ENCODE measurements around the gene TBC1D23. TPM values are rescaled to one million over a fixed set of nuclear protein-coding genes. Genes with fewer than 3 reads are reported as not detected.

Gene TBC1D23
- total and polyA plus RNA-seq, 9 of the 15 experiments (the other 6 are each of a cell fraction or from before 2014, with no cell fraction given) = 23.4 to 85.8 (median 43.7) TPM

DNA sequence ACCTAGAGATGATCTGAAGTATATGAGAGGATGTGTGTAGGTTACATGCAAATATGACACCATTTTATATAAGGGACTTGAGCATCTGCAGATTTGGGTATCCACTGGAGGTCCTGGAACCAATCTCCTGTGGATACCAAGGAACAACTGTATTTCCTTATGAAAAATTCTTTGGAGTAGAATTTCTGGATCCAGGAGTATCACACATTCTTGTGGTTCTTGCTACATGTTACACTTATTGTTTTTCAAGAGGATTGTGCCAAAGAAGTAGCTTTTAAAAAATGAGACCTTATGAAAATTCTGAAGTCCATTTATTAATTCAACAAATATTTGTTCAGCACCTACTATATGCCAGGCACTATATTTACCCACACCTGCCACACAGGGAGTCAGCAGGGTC, 15.7 kb upstream of the TBC1D23 start:
- ATAC-seq (no peak), DNase-seq (ENCODE audit: extremely low read depth in 1 of 4, low spot score in 3 of 4) (no peak), FAIRE-seq (no peak)
- TF ChIP-seq MCM3 (IDR thresholded peaks at IDR 0.05) (no peak), NR3C1 (CRISPR knock-in tag; IDR thresholded peaks at IDR 0.05) (no peak), GTF2E2 (tag; IDR thresholded peaks at IDR 0.05) (no peak), HCFC1 (IDR thresholded peaks at IDR 0.05; ENCODE audit: low read depth, low read length) (no peak), ZFPM2 (CRISPR knock-in tag; IDR thresholded peaks at IDR 0.05) (no peak), PHF20 (IDR thresholded peaks at IDR 0.05; ENCODE audit: partially characterized antibody) (no peak), ZNF311 (CRISPR knock-in tag; IDR thresholded peaks at IDR 0.05) (no peak)
- in situ Hi-C loops (cut with MboI) (no loop called here), intact Hi-C loops (cut with micrococcal nuclease) (no loop called here)
- BruUV-seq (replicated peaks) = no TSS peak
- Histone ChIP-seq H3K4me2 (ENCODE audit: insufficient read depth, low read length) (no peak overlapping the region), H3K9me1 (ENCODE audit: control insufficient read depth, insufficient read depth, low read length) (no peaks in the 10 kb centered on the region), H4K20me1 (replicated peaks; ENCODE audit: control insufficient read depth, insufficient read depth, low read length) (no peaks in the 10 kb centered on the region), H3K9me3 (replicated peaks; ENCODE audit: control insufficient read depth, insufficient read depth, low read depth, low read length) (no peaks in the 10 kb centered on the region), H3K4me3 (no peak overlapping the region), H3K27me3 (ENCODE audit: control insufficient read depth in 2 of 2, insufficient read depth in 2 of 2, low read length in 2 of 2) (no peaks in the 10 kb centered on the region), H3K4me1 (replicated peaks in 1 of 2; ENCODE audit: control insufficient read depth in 2 of 2, insufficient read depth in 2 of 2, low read length in 2 of 2) (no peaks in the 10 kb centered on the region), H3K27ac (ENCODE audit: extremely low read depth, low read depth, low read length) (no peak overlapping the region), H3K79me2 (ENCODE audit: control insufficient read depth, insufficient read depth, low read length) (no peaks in the 10 kb centered on the region), H3K36me3 (ENCODE audit: control insufficient read depth, insufficient read depth, low read length) (no peaks in the 10 kb centered on the region), H3K9ac (ENCODE audit: insufficient read depth in 1 of 2, low read depth in 2 of 2, low read length in 2 of 2) (no peak overlapping the region), H2AFZ (ENCODE audit: low read depth, low read length) (no peak overlapping the region)
- ChIA-PET CTCF (ENCODE audit: low intra/inter-chr PET ratio) (no interaction called here), POLR2A (interaction anchor here (1.0 to 1.1 kb wide), 2 partner anchors 9 to 377 kb away, joined by 3 to 4 read pairs; no protein-coding TSS in a partner anchor)

DNA sequence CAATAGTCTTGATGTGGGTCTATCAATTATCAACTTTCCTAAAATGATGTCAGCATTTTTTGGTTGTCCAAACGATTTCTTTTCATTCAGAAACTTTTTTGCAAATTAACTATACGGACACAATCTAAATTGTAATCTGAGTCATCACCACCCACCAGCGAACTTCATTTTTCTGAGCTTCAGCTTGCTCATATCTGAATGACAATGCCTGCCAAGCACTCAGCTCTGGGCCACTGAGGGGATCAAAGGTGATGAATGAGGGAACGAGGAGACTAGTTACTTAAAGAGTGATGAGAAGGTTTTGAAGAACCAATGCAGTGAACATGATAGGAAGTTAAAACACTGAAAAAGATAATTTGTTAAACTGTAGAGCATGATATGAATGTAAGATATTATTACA, 14.9 kb upstream of the TBC1D23 start:
- FAIRE-seq = no peak
- DNase-seq (ENCODE audit: extremely low read depth in 1 of 4, low spot score in 3 of 4) = no peak
- Histone ChIP-seq H3K4me1 (replicated peaks in 1 of 2; ENCODE audit: control insufficient read depth in 2 of 2, insufficient read depth in 2 of 2, low read length in 2 of 2) (no peaks in the 10 kb centered on the region), H4K20me1 (replicated peaks; ENCODE audit: control insufficient read depth, insufficient read depth, low read length) (no peaks in the 10 kb centered on the region), H3K4me2 (ENCODE audit: insufficient read depth, low read length) (no peak overlapping the region), H3K27ac (ENCODE audit: extremely low read depth, low read depth, low read length) (no peak overlapping the region), H3K9me1 (ENCODE audit: control insufficient read depth, insufficient read depth, low read length) (no peaks in the 10 kb centered on the region), H3K9ac (ENCODE audit: insufficient read depth in 1 of 2, low read depth in 2 of 2, low read length in 2 of 2) (no peak overlapping the region), H2AFZ (ENCODE audit: low read depth, low read length) (no peak overlapping the region), H3K27me3 (ENCODE audit: control insufficient read depth in 2 of 2, insufficient read depth in 2 of 2, low read length in 2 of 2) (no peaks in the 10 kb centered on the region), H3K4me3 (no peak overlapping the region), H3K9me3 (replicated peaks; ENCODE audit: control insufficient read depth, insufficient read depth, low read depth, low read length) (no peaks in the 10 kb centered on the region), H3K79me2 (ENCODE audit: control insufficient read depth, insufficient read depth, low read length) (no peaks in the 10 kb centered on the region), H3K36me3 (ENCODE audit: control insufficient read depth, insufficient read depth, low read length) (no peaks in the 10 kb centered on the region)
- ChIA-PET POLR2A (interaction anchor here (0.7 to 1.1 kb wide), 2 partner anchors 11 to 378 kb away, joined by 3 to 4 read pairs; no protein-coding TSS in a partner anchor), CTCF (ENCODE audit: low intra/inter-chr PET ratio) (no interaction called here)
- WGBS (ENCODE audit: insufficient coverage, low coverage, missing lambda C conversion rate) = 6% methylated on average over 4 of the region's 4 CpGs
- in situ Hi-C loops (cut with MboI) (no loop called here), intact Hi-C loops (cut with micrococcal nuclease) (no loop called here)
- no TSS peak for BruUV-seq (replicated peaks)
- no peak for ATAC-seq
- TF ChIP-seq IRF2 (CRISPR knock-in tag; IDR thresholded peaks at IDR 0.05) = no peak
- TF ChIP-seq TAF7 (tag; IDR thresholded peaks at IDR 0.05) = no peak
- TF ChIP-seq, protein P1, sequence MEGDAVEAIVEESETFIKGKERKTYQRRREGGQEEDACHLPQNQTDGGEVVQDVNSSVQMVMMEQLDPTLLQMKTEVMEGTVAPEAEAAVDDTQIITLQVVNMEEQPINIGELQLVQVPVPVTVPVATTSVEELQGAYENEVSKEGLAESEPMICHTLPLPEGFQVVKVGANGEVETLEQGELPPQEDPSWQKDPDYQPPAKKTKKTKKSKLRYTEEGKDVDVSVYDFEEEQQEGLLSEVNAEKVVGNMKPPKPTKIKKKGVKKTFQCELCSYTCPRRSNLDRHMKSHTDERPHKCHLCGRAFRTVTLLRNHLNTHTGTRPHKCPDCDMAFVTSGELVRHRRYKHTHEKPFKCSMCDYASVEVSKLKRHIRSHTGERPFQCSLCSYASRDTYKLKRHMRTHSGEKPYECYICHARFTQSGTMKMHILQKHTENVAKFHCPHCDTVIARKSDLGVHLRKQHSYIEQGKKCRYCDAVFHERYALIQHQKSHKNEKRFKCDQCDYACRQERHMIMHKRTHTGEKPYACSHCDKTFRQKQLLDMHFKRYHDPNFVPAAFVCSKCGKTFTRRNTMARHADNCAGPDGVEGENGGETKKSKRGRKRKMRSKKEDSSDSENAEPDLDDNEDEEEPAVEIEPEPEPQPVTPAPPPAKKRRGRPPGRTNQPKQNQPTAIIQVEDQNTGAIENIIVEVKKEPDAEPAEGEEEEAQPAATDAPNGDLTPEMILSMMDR (IDR thresholded peaks at IDR 0.05 in 2 of 3, conservative IDR thresholded peaks at IDR 0.05 in 1 of 3; ENCODE audit: insufficient read depth in 2 of 3, low read depth in 1 of 3, low read length in 3 of 3) = no peak
- TF ChIP-seq KAT8 (IDR thresholded peaks at IDR 0.05; ENCODE audit: low read depth) = no peak
- TF ChIP-seq, protein P2, sequence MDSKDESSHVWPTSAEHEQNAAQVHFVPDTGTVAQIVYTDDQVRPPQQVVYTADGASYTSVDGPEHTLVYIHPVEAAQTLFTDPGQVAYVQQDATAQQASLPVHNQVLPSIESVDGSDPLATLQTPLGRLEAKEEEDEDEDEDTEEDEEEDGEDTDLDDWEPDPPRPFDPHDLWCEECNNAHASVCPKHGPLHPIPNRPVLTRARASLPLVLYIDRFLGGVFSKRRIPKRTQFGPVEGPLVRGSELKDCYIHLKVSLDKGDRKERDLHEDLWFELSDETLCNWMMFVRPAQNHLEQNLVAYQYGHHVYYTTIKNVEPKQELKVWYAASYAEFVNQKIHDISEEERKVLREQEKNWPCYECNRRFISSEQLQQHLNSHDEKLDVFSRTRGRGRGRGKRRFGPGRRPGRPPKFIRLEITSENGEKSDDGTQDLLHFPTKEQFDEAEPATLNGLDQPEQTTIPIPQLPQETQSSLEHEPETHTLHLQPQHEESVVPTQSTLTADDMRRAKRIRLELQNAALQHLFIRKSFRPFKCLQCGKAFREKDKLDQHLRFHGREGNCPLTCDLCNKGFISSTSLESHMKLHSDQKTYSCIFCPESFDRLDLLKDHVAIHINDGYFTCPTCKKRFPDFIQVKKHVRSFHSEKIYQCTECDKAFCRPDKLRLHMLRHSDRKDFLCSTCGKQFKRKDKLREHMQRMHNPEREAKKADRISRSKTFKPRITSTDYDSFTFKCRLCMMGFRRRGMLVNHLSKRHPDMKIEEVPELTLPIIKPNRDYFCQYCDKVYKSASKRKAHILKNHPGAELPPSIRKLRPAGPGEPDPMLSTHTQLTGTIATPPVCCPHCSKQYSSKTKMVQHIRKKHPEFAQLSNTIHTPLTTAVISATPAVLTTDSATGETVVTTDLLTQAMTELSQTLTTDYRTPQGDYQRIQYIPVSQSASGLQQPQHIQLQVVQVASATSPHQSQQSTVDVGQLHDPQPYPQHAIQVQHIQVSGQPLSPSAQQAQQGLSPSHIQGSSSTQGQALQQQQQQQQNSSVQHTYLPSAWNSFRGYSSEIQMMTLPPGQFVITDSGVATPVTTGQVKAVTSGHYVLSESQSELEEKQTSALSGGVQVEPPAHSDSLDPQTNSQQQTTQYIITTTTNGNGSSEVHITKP (IDR thresholded peaks at IDR 0.05; ENCODE audit: partially characterized antibody) = no peak
- TF ChIP-seq CBX1 (IDR thresholded peaks at IDR 0.05; ENCODE audit: low read depth) = no peak
- TF ChIP-seq ZNF133 (CRISPR knock-in tag; IDR thresholded peaks at IDR 0.05) = no peak

Measured in K562 (cell line).